B cell (primary cell): ENCODE data around the gene NOC4L.

Experiments used
- EZH2 ChIP-seq: IDR thresholded peaks from 2 replicates; pipeline ENCODE4 v1.6.1; 2012; ENCODE audit warnings: borderline replicate concordance, low read depth, mild to moderate bottlenecking, moderate library complexity, low read length; ENCODE audit not compliant: insufficient read depth, poor library complexity, severe bottlenecking
- TF ChIP-seq, protein P1 (sequence below): fragments of 200-600 bp; IDR thresholded peaks from one replicate; pipeline ENCODE4 v1.8.0; 2022; ENCODE audit warnings: antibody characterized with exemption, mild to moderate bottlenecking

DNA sequence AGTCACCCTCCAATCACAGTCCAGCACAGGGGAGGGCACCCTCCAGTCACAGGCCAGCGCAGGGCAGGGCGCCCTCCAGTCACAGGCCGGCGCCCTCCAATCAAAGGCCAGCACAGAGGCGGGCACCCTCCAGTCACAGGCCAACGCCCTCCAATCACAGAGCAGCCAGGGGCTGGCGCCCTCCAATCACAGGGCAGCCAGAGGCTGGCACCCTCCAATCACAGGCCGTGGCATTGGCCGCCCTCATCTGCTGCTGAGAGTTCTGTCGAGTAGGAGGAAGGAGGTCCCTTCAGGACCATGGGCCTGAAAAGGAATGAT lies 26.7 kb upstream of the NOC4L start:
- TF ChIP-seq, protein P1, sequence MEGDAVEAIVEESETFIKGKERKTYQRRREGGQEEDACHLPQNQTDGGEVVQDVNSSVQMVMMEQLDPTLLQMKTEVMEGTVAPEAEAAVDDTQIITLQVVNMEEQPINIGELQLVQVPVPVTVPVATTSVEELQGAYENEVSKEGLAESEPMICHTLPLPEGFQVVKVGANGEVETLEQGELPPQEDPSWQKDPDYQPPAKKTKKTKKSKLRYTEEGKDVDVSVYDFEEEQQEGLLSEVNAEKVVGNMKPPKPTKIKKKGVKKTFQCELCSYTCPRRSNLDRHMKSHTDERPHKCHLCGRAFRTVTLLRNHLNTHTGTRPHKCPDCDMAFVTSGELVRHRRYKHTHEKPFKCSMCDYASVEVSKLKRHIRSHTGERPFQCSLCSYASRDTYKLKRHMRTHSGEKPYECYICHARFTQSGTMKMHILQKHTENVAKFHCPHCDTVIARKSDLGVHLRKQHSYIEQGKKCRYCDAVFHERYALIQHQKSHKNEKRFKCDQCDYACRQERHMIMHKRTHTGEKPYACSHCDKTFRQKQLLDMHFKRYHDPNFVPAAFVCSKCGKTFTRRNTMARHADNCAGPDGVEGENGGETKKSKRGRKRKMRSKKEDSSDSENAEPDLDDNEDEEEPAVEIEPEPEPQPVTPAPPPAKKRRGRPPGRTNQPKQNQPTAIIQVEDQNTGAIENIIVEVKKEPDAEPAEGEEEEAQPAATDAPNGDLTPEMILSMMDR = no peak
- TF ChIP-seq EZH2 = no peak
